Lower leg skin (tissue), 3 donors: Measurements from ENCODE around the gene SRRM3.

Experiments
- POLR2A ChIP-seq, 2 donors: fragments of 450-650 bp; IDR thresholded peaks; one replicate each; pipeline ENCODE4 v1.6.1; 2016 to 2017; ENCODE audit warnings: antibody characterized with exemption in 2 of 2, mild to moderate bottlenecking in 1 of 2, moderate library complexity in 1 of 2
- TF ChIP-seq, protein P1 (sequence below), 3 donors: fragments of 450-650 bp; IDR thresholded peaks; one replicate each; pipeline ENCODE4 v1.5.1; 2016; ENCODE audit warnings: antibody characterized with exemption in 3 of 3, mild to moderate bottlenecking in 3 of 3, moderate library complexity in 2 of 3

DNA sequence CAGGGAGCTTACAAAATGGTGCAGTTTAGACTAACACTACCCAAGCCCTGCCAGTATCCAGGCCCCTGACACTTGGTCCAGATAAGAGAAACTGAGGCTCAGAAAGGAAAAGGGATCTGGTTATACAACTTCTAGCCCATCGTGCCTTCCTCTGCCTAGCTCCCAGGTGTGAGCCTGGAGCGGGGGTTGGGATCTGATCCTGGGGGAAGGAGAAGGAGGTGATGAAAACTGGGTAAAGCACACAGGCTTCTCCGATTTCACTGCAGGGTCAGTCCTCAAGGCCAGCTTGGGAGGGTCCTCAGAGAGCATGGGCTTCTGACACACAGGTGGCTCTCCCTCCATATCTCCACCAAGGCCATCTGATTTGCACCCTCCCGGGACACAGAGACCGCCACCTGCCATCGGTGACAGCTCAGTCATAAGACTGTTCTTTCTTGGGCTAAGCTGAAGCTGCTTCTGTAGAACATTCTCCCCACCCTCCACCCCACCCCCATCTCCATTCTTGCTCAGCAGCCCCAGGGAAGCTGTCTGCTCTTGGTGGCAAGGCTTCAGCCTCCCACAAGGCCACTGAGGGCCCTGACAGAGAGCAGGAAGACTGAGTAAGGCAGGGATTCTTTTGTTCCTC, 16.4 kb downstream of the SRRM3 start:
- TF ChIP-seq, protein P1, sequence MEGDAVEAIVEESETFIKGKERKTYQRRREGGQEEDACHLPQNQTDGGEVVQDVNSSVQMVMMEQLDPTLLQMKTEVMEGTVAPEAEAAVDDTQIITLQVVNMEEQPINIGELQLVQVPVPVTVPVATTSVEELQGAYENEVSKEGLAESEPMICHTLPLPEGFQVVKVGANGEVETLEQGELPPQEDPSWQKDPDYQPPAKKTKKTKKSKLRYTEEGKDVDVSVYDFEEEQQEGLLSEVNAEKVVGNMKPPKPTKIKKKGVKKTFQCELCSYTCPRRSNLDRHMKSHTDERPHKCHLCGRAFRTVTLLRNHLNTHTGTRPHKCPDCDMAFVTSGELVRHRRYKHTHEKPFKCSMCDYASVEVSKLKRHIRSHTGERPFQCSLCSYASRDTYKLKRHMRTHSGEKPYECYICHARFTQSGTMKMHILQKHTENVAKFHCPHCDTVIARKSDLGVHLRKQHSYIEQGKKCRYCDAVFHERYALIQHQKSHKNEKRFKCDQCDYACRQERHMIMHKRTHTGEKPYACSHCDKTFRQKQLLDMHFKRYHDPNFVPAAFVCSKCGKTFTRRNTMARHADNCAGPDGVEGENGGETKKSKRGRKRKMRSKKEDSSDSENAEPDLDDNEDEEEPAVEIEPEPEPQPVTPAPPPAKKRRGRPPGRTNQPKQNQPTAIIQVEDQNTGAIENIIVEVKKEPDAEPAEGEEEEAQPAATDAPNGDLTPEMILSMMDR (IDR thresholded peaks at IDR 0.05) = no peak
- no peak for TF ChIP-seq POLR2A (IDR thresholded peaks at IDR 0.05)
